Measurements from ENCODE around the gene KIAA0040.

GRCh38 chr1:175183586-175183985 is 9.0 kb downstream of the KIAA0040 start:
- TF ChIP-seq CTCF (IDR thresholded peaks at IDR 0.05) (no peak), EZH2 (IDR thresholded peaks at IDR 0.05; ENCODE audit: borderline replicate concordance, insufficient read depth, low read depth, low read length, poor library complexity, severe bottlenecking) (no peak)

Data from B cell (primary cell).